ENCODE data around the gene ZNF536. TPM values are rescaled to one million over a fixed set of nuclear protein-coding genes. Genes with fewer than 3 reads are reported as not detected.

Gene ZNF536
- total and polyA plus RNA-seq, 9 of the 15 experiments (the other 6 are each of a cell fraction or from before 2014, with no cell fraction given): not detected

DNA sequence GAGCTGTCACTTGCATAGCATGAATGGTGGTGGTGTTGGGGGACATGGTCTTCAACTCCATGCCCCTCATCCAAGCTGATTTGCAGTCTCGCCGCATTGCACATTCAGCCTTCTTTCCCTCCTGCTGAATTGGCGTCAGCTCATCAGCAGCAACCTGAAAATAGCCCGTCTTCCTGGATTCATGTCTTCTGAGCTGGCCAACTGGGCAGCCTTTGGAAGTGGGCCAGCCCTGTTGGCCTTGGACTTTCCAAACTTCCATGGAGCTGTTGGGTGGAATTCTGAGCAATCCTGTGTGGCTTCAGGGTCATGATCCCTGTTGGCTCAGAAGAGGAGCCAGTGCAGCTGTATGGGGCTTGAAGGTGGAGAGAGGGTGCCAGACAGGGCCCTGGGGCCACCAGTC lies 68.8 kb downstream of the ZNF536 start:
- Histone ChIP-seq H3K27me3 (ENCODE audit: control insufficient read depth in 2 of 2, insufficient read depth in 2 of 2, low read length in 2 of 2) (peaks cover 16 to 40% of the 10 kb centered on the region in 2 experiments; a peak in 3 of 5 replicates), H3K9me3 (replicated peaks; ENCODE audit: control insufficient read depth, insufficient read depth, low read depth, low read length) (no peaks in the 10 kb centered on the region), H3K79me2 (ENCODE audit: control insufficient read depth, insufficient read depth, low read length) (no peaks in the 10 kb centered on the region), H3K4me2 (ENCODE audit: insufficient read depth, low read length) (no peak overlapping the region), H3K27ac (ENCODE audit: extremely low read depth, low read depth, low read length) (no peak overlapping the region), H3K9ac (ENCODE audit: insufficient read depth in 1 of 2, low read depth in 2 of 2, low read length in 2 of 2) (no peak overlapping the region), H3K36me3 (ENCODE audit: control insufficient read depth, insufficient read depth, low read length) (no peaks in the 10 kb centered on the region), H4K20me1 (replicated peaks; ENCODE audit: control insufficient read depth, insufficient read depth, low read length) (no peaks in the 10 kb centered on the region), H3K4me1 (replicated peaks in 1 of 2; ENCODE audit: control insufficient read depth in 2 of 2, insufficient read depth in 2 of 2, low read length in 2 of 2) (peaks cover 0 to 7% of the 10 kb centered on the region in 2 experiments; a peak in 1 of 5 replicates), H2AFZ (ENCODE audit: low read depth, low read length) (no peak overlapping the region), H3K9me1 (ENCODE audit: control insufficient read depth, insufficient read depth, low read length) (no peaks in the 10 kb centered on the region), H3K4me3 (no peak overlapping the region)
- CTCF ChIA-PET (ENCODE audit: low intra/inter-chr PET ratio): no interaction called here
- DNase-seq (ENCODE audit: extremely low read depth in 1 of 4, low spot score in 3 of 4) (no peak), FAIRE-seq (no peak), ATAC-seq (no peak)
- in situ Hi-C loops (cut with MboI): no loop called here
- no TSS peak for BruUV-seq (replicated peaks)
- intact Hi-C loops (cut with micrococcal nuclease): no loop called here
- POLR2A ChIA-PET: interaction anchor here (0.7 to 1.5 kb wide), 2 partner anchors 8 to 59 kb away, joined by 3 to 4 read pairs; no protein-coding TSS in a partner anchor
- WGBS (ENCODE audit: insufficient coverage, low coverage, missing lambda C conversion rate): 2% methylated on average over 4 of the region's 4 CpGs
- TF ChIP-seq, protein P1, sequence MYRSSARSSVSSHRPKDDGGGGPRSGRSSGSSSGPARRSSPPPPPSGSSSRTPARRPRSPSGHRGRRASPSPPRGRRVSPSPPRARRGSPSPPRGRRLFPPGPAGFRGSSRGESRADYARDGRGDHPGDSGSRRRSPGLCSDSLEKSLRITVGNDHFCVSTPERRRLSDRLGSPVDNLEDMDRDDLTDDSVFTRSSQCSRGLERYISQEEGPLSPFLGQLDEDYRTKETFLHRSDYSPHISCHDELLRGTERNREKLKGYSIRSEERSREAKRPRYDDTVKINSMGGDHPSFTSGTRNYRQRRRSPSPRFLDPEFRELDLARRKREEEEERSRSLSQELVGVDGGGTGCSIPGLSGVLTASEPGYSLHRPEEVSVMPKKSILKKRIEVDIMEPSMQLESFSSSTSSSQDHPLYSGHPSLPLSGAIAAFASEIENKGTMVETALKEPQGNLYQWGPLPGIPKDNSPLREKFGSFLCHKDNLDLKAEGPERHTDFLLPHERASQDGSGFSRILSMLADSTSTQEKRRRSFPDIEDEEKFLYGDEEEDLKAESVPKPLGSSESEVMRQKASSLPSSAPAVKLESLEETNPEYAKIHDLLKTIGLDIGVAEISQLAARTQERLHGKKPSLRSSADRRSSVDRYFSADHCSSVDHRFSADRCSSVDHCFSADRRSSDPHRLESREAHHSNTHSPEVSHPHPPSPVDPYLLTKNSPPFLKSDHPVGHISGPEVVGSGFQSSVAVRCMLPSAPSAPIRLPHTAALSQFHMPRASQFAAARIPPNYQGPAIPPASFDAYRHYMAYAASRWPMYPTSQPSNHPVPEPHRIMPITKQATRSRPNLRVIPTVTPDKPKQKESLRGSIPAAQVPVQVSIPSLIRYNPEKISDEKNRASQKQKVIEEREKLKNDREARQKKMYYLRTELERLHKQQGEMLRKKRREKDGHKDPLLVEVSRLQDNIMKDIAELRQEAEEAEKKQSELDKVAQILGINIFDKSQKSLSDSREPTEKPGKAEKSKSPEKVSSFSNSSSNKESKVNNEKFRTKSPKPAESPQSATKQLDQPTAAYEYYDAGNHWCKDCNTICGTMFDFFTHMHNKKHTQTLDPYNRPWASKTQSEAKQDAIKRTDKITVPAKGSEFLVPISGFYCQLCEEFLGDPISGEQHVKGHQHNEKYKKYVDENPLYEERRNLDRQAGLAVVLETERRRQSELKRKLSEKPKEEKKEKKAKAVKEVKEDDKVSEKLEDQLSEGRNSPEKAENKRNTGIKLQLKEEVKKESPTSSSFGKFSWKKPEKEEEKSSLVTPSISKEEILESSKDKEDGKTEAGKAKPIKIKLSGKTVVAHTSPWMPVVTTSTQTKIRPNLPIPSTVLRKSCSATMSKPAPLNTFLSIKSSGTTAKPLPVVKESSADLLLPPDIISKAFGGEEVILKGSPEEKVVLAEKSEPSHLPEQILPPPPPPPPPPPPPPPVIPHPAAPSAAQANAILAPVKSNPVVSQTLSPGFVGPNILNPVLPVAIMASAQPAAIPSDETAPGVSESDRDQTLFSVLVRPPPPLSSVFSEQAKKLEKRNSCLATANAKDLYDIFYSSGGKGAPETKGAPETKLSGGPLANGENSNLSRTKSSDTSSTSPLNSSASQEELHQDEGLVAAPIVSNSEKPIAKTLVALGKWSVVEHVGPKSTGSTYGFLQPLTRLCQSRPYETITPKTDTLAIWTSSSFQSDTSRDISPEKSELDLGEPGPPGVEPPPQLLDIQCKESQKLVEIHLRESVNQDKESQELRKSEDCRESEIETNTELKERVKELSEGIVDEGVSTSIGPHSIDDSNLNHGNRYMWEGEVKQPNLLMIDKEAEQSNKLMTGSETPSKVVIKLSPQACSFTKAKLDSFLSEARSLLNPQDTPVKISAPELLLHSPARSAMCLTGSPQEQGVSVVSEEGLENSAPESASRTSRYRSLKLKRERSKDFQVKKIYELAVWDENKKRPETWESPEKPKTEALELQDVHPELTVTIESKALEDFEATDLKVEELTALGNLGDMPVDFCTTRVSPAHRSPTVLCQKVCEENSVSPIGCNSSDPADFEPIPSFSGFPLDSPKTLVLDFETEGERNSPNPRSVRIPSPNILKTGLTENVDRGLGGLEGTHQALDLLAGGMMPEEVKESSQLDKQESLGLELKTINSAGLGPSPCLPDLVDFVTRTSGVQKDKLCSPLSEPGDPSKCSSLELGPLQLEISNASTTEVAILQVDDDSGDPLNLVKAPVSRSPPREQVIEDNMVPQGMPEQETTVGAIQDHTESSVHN (IDR thresholded peaks at IDR 0.05; ENCODE audit: borderline replicate concordance in 1 of 2, low read depth in 1 of 2): no peak
- no peak for TF ChIP-seq NBN (IDR thresholded peaks at IDR 0.05; ENCODE audit: low read depth)
- no peak for TF ChIP-seq ZBTB17 (CRISPR knock-in tag; IDR thresholded peaks at IDR 0.05)
- TF ChIP-seq, protein P2, sequence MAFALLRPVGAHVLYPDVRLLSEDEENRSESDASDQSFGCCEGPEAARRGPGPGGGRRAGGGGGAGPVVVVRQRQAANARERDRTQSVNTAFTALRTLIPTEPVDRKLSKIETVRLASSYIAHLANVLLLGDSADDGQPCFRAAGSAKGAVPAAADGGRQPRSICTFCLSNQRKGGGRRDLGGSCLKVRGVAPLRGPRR (CRISPR knock-in tag; IDR thresholded peaks at IDR 0.05): no peak
- TF ChIP-seq, protein P3, sequence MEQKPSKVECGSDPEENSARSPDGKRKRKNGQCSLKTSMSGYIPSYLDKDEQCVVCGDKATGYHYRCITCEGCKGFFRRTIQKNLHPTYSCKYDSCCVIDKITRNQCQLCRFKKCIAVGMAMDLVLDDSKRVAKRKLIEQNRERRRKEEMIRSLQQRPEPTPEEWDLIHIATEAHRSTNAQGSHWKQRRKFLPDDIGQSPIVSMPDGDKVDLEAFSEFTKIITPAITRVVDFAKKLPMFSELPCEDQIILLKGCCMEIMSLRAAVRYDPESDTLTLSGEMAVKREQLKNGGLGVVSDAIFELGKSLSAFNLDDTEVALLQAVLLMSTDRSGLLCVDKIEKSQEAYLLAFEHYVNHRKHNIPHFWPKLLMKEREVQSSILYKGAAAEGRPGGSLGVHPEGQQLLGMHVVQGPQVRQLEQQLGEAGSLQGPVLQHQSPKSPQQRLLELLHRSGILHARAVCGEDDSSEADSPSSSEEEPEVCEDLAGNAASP (IDR thresholded peaks at IDR 0.05): no peak
- TF ChIP-seq, protein P4, sequence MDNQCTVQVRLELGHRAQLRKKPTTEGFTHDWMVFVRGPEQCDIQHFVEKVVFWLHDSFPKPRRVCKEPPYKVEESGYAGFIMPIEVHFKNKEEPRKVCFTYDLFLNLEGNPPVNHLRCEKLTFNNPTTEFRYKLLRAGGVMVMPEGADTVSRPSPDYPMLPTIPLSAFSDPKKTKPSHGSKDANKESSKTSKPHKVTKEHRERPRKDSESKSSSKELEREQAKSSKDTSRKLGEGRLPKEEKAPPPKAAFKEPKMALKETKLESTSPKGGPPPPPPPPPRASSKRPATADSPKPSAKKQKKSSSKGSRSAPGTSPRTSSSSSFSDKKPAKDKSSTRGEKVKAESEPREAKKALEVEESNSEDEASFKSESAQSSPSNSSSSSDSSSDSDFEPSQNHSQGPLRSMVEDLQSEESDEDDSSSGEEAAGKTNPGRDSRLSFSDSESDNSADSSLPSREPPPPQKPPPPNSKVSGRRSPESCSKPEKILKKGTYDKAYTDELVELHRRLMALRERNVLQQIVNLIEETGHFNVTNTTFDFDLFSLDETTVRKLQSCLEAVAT (IDR thresholded peaks at IDR 0.05): no peak
- TF ChIP-seq HDAC8 (tag; IDR thresholded peaks at IDR 0.05): no peak
- TF ChIP-seq, protein P5, sequence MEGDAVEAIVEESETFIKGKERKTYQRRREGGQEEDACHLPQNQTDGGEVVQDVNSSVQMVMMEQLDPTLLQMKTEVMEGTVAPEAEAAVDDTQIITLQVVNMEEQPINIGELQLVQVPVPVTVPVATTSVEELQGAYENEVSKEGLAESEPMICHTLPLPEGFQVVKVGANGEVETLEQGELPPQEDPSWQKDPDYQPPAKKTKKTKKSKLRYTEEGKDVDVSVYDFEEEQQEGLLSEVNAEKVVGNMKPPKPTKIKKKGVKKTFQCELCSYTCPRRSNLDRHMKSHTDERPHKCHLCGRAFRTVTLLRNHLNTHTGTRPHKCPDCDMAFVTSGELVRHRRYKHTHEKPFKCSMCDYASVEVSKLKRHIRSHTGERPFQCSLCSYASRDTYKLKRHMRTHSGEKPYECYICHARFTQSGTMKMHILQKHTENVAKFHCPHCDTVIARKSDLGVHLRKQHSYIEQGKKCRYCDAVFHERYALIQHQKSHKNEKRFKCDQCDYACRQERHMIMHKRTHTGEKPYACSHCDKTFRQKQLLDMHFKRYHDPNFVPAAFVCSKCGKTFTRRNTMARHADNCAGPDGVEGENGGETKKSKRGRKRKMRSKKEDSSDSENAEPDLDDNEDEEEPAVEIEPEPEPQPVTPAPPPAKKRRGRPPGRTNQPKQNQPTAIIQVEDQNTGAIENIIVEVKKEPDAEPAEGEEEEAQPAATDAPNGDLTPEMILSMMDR (IDR thresholded peaks at IDR 0.05 in 2 of 3, conservative IDR thresholded peaks at IDR 0.05 in 1 of 3; ENCODE audit: insufficient read depth in 2 of 3, low read depth in 1 of 3, low read length in 3 of 3): no peak
